GM19328 (cell line): Measurements from ENCODE around the gene STK4.
"Not testable (repeated sequence)": the region's sequence is repeated elsewhere in the genome, so short reads cannot be mapped to it uniquely, and the experiment has no call there.

ENCODE experiments used
- ATAC-seq: cut with Tn5 transposase; IDR thresholded peaks from one replicate; pipeline ENCODE4 v1.9.1; 2021; ENCODE audit warnings: mild to moderate bottlenecking, moderate library complexity; ENCODE audit not compliant: unreplicated experiment

The STK4 gene

DNA sequence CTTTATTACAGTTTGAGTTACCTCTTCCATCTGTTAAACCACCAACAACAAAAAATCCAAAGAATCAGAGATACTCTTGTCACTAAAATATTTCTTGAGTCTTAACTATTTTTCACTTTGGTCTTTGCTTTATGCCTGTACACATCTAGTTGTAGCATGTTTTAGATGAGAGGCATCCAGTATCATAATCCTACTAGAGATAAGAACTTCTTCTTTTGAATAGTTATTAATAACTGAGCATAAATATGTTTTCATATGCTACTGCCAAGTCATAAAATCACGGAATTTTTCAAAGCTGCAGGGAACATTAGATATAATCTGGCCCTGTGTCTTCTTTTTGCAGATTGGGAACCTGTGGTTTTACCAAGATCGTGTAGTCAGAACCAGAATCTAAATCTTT lies 55.3 kb downstream of the STK4 start:
- ATAC-seq = no peak

DNA sequence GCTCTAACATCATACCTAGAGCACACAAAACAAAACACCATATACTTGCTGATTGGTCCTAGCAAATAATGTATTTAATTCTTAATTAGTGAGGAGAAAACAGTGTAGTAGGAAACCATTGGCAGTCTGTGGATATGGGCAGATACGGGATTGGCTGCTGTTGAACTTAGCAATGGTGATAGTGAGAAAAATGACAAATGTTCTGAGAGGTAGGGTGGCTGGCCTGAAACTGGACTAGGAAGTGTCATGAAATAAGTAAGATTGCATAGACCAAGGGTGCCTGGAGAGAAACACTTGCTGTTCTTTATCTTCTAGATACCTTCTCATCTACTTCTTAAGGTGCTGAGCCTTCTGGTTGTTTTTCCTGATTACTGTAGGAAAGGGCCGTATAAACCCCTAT lies 56.8 kb downstream of the STK4 start:
- ATAC-seq = not testable (repeated sequence)

DNA sequence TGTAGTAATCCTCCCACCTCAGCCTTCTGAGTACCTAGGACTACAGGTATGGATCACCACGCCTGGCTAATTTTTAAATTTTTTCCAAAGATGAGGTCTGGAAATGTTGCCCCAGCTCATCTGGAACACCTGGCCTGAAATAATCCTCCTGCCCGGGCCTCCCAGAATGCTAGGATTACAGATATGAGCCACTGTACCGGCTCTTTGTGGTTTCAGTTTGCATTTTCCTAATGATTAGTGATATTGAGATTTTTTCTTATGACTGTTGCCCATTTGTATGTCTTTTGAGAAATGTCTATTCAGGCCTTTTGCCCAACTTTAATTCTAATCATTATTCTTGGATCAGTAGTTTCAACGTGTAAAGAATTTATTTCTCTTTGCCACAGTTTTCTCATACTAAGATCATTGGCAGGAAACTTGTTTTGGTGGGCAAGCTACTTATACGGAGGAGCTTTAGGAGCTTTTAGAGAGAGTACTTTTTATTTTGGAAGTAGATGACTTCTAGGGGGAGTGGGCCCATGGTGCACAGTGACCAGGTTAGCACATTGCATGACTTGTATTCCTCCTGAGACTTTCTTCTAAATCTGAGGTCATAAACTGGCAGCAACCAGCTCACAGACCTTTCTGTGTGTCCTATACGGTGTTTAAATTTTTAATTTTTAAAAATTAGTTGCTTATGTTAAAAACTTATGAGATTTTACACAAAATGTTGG lies 62.3 kb downstream of the STK4 start:
- no peak for ATAC-seq

DNA sequence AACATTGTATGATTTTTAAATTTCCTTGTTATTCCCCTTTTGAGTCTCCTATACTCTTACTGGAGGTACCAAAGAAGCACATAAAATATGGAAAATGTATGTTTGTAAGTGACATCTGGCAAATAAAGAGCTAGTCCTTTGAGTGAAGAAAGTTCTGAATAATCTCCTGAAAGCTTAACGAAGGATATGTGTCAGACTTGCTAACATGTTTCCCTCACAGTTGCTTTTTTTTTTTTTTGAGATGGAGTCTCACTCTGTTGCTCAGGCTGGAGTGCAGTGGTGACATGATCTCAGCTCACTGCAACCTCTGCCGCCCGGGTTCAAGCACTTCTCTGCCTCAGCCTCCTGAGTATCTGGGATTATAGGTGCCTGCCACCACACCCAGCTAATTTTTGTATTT lies 63.6 kb downstream of the STK4 start:
- no peak for ATAC-seq

DNA sequence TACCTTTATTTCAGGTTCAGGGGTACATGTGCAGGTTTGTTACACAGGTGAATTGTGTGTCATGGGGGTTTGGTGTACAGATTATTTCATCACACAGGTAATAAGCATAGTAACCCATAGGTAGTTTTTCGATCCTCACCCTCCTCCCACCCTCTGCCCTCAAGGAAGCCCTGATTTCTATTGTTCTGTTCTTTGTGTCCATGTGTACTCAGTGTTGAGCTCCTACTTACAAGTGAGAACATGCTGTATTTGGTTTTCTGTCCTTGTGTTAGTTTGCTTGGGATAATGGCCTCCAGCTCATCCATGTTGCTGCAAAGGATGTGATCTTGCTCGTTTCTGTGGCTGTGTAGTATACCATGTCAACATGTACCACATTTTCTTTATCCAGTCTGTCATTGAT lies 66.0 kb downstream of the STK4 start:
- ATAC-seq = no peak

DNA sequence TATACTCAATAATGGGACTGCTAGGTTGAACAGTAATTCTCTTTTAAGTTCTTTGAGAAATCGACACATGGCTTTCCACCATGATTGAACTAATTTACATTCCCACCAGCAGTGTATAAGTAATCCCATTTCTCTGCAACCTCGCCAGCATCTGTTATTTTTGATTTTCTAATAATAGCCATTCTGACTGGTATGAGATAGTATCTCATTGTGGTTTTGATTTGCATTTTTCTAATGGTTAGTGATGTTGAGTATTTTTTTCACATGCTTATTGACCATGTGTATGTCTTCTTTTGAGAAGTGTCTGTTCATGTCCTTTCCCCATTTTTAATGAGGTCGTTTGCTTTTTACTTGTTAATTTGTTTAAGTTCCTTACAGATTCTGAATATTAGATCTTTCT lies 66.5 kb downstream of the STK4 start:
- no peak for ATAC-seq

DNA sequence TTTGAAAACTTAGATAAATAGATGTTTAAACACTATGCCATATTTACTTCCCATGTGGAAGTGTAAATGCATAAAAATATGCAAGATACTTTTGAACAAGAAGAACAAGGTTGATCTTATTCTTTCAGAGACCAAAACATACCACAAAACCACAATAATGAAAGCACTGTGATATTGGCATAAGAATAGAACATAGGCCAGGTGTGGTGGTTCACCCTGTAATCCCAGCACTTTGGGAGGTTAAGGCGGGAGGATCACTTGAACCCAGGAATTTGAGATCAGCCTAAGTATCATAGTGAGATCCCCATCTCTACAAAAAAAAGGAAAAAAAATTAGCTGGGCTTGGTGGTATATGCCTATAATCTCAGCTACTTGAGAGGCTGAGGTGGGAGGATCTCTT lies 68.1 kb downstream of the STK4 start:
- ATAC-seq = no peak

DNA sequence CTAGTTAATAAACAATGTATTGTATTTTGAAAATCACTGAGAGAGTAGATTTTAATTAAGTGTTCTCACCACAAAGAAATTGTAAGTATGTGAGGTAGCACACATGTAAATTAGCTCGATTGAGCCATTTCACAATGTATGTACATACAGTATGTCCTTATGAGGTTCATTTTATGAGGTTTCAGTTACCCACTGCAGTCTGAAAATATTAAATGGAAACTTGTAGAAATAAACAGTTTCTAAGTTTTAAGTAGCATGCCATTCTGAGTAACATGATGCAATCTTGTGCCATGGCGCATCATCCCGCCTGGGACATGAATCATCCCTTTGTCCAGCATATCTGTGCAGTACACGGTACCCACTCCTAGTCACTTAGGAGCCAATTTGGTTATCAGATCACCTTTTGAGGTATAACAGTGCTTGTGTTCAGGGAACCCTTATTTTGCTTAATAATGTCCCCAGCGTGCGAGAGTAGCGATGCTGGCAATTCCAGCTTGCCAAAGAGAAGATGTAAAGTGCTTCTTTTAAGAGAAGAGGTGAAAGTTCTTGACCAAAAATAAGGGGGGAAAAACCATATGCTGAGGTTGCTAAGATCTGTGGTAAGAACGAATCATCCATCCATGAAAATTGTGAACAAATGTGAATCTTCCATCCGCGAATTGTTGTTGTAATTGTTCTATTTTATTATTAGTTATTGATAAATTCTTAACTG lies 69.9 kb downstream of the STK4 start:
- ATAC-seq = no peak

DNA sequence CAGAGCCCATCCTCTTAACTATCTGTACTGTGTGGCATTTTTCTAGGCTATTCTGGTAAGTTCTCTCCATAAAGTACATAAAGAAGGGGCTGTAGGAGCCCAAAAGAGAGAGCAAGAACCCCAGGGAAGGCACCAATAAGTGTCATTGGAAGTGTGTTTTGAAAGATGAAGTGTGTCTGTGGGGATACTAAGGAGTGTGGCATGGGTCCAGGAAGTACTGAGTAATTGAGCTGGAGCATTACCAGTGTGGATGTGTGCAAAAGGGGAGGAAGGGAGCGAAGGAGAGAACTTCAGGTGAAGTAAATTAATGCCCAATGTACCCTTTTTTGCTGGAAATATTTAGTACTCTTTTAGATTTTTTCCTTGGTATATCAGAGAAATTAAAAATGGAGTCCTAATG lies 70.7 kb downstream of the STK4 start:
- ATAC-seq = no peak

DNA sequence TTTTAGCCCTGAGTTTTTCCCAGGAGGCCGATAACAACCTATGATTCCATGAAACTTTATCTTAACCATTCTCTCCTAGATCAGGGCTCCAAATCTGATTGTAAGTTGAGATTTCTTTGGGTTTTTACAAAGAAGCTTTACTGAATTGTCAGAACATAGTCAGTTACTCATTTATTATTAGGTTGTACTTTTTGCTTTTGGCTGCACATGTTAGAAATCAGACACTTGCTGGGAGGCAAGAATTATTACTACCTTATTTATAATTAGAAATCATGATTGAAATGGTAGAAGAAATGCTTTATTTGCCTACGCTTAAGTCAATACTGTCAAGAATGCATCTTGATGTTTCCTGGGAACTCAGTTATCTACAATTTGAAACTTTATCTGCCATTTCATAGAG lies 71.3 kb downstream of the STK4 start:
- no peak for ATAC-seq

DNA sequence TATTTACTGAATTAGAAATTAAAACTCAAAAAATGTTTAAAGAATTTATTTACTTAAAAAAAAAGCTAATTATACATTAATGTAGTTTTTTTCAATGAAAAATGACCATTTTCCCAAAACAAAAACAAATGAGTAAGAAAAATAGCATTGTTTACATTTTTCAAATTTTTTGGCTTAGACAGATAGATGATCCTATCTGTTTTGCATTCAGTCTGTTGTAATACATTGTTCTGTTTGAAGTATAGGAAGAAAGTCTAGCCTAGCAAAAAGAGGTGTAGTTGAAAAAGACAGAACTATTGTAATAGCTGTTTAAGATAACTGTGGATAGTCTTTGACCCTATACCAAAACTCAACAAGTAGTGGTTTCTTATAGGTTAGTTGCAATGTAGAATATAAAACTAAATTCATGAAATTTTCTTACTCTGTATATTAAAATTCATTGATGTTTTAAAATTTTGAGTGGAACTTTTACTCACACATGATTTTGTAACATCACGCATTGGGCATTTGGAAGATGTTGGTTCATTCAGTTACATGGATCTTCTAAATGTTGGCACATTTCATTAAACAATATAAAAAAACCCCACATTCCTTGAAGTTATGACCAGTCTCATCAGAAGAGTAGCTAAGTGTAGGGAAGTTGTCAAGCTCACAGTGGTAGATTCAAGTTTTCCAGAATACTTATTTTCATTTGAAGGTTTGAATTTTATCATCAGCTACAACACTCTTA lies 72.6 kb downstream of the STK4 start:
- no peak for ATAC-seq

DNA sequence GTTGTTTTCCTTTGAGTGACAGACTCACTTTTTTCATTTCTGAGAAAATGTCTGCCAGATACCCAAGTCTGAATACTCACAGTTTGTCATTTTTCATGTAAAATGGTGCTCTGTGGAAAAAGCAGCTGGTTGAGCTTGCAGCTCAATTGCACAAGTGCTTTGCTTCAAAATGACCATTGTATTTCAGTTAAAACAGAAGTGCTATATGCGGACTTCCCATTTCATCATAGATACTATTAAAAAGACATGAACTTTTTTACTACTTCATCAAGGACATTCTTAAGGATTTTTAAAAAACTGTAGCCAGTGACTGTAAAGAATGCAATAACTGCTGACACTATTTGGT lies 73.1 kb downstream of the STK4 start:
- no peak for ATAC-seq

DNA sequence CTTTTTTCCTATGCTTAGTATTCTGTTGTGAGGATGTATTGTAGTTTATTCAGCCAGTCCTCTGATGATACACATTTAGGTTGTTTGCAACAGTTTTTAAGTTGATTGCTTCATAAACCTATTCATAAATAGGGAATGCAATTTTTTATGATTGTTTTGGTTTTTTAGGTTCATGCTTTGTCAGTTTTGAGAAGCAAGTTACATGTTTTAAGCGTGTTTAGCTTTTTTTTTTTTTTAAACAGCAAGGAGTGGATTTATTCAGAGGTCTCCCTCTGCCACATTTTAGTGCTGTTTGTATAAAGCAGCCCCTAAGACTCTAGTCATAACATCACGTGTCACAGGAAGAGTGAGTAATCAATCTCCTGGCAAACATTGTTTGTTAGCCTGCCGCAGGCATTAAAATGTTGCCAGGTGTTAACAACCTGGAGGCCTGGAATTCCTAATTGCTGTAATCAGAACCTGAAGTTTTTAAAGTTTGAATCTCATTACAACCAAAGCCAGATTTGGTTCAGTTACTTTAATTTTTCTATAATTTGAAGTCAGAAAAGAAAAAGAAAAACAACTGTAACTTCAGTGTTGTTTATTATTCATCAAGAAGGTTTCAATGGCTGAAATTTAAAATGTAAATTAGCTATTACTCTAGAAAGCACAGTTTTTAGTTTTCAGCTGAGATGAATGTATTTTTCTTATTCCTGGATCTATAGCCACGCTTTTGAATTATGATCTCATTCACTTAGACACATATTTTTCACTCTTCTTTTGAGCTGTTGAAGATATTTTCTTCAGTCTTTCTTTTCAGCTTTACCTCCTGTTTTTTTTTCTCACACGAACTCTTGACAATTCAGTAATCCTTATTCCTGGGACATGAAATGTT lies 75.4 kb downstream of the STK4 start:
- ATAC-seq = no peak

DNA sequence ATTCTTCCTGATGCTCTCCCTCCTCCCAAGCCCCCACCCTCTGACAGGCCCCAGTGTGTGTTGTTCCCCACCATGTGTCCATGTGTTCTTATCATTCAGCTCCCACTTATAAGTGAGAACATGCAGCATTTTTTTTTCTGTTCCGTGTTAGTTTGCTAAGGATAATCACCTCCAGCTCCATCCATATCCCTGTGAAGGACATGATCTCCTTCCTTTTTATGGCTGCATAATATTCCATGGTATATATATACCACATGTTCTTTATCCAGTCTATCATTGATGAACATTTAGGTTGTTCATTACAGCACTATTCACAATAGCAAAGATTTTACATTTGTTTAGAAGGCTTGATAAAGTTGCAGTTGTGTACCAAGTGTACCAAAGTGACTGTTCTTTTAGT lies 76.7 kb downstream of the STK4 start:
- no peak for ATAC-seq

DNA sequence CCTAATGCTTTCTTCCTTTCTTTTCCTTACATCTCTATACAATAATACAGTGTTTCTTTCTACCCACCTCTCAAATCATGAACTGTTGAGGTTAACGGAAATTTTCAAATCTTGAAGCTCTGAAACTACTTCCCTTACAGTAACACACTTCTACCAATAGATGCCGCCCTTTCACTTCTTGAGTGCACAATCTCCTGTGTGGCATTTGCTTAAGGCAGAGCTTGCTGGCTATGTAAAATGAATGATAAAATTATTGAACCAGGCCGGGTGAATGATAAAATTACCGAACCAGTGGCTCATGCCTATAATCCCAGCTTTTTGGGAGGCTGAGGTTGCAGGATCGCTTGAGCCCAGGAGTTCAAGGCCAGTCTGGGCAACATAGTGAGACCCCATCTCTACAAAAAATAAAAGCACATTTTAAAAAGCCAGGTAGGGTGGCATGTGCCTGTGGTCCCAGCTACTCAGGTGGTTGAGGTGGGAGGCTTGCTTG lies 77.8 kb downstream of the STK4 start:
- no peak for ATAC-seq

DNA sequence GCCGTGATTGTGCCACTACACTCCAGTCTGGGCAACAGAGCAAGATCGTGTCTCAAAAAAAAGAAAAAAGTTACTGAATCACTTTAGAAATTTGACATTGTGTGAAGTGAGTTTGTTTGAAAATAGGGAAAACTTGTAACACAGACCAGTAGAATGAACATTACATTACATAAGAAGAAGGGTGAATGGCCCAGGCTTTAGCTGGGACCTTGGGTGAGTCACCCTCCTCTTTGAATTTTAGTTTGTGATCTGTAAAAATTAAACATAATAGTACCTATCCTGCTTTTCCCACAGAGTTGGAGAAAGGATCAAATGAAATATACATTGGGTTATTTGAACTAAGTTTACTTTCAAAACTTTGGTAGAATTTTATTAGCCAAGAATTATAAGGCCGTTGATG lies 78.3 kb downstream of the STK4 start:
- no peak for ATAC-seq

DNA sequence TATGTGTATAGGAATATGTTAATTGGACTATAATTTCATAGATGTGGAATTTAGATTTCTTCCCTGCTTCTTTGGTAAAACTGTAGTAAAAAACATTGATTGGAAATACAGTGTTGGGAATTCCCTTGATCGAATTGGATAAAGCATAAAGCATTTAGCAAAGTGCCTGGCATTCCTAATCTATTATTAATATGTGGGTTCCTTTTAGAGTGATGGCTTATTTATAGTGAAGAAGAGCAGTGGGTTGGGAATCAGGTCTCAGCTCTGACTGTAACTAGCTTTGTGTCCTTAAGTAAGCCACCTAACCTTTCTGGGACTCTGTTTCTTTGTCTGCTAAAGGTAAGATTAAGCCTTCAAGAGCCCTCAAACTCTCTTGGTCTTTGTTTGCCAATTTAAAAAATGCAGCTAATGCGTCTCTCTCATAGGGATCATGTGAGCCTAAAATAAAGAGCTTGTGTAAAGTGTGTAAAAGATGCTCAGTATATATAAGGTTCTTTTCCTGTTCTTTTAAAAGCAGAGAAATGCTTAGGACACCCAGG lies 81.3 kb downstream of the STK4 start:
- no peak for ATAC-seq

DNA sequence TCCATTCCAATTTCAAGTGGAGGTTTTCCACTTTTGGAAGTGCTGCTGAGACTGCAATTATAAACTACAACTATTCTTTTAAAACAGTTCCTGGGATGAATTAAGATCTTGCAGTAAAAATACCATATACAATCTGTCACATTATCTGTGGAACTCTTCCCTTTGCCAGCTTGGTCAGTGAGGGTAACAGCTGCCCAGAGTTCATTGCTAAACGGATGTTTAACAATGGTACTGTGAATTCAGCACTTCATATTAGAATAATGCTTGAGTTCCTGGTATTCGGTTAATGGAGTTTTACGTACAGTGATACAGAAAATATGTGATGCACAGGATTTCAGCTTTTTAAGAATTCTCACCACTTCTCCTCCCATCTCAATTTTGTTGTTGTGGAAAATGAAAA lies 83.1 kb downstream of the STK4 start:
- no peak for ATAC-seq

DNA sequence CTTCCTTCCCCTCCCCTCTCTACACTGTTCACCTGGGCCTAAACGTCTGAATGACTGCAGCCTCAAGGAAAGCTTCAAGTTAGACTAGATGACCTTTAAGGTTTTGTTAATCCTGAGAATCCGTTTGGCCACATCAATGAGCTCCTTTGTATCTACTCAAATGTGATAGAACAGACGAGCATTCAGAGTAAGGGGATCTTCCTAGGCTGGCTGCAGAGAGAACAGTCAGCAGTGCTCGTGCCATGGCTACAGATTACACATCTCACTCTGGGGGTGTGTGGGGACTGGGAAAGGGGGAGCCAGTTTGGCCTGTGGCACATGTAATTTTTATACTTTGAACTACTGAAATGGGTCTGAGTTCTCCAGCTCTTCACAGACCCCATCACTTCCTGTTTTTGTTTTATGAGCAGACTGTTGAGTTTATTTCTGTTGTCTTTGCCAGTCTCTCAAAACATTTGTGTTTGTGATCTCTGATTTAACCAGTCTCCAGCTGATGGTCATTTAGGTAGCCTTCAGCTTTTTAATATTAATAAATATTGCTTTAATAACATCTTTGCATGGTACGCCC lies 83.7 kb downstream of the STK4 start:
- ATAC-seq = no peak

DNA sequence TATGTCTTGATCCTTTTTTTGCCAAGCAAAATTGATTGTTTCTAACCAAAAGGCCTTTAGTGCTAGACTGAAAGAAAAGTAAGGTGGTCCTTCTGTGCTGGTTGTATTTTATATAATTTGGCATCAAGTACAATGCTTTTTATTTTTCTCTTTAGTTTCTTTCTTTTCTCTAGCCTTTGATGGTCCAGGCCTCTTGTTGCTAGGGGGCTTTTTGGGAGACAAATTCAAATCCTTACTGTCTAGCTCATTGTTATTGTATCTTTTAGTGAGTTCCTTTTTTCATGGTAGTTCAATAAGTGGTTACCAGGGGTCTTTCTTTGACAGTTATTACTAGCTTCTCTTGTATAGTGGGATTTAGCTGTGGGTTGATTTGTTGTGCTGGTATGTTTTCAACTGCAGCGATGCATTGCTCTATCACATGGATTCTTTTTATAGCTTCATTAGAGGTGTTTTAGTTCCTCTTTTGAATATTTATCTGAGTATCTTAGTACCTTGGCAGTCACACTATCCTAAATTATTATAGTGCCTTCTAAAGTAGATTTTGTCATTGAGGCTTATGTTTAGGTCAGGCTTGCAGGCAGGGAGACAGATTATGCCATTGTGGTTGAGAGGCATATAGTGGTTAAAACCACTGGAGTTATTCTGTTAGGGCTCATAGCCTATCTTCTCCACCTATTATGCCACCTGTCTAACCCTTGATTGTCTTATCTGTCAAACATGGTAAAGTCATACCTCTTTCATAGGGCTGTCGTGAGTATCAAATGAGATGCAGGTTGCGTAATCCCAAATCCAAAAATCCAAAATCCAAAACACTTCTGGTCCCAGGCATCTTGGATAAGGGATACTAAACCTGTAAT lies 85.1 kb downstream of the STK4 start:
- ATAC-seq = no peak
